Measurements from ENCODE around the gene ADAMTSL2.
"Not testable (repeated sequence)": the region's sequence is repeated elsewhere in the genome, so short reads cannot be mapped to it uniquely, and the experiment has no call there.

The ADAMTSL2 gene

GRCh38 chr9:133561976-133562554 is 27.6 kb downstream of the ADAMTSL2 start:
- FAIRE-seq, result no peak

GRCh38 chr9:133562611-133563290 is 28.2 kb downstream of the ADAMTSL2 start:
- no peak for FAIRE-seq

GRCh38 chr9:133563291-133563796 is 28.8 kb downstream of the ADAMTSL2 start:
- no peak for FAIRE-seq

GRCh38 chr9:133563814-133564213 is 29.3 kb downstream of the ADAMTSL2 start:
- not testable (repeated sequence) for FAIRE-seq

- no peak for FAIRE-seq
Observed at GRCh38 chr9:133564451-133565116, 30.1 kb downstream of the ADAMTSL2 start.

GRCh38 chr9:133566382-133566781 is 31.9 kb downstream of the ADAMTSL2 start:
- FAIRE-seq, result no peak

GRCh38 chr9:133566817-133567216 is 32.3 kb downstream of the ADAMTSL2 start:
- no peak for FAIRE-seq

GRCh38 chr9:133568186-133568585 is 33.7 kb downstream of the ADAMTSL2 start:
- no peak for FAIRE-seq

- FAIRE-seq, result no peak
Observed at GRCh38 chr9:133569121-133569785, 34.7 kb downstream of the ADAMTSL2 start.

- FAIRE-seq, result no peak
Observed at GRCh38 chr9:133569891-133570690, 35.6 kb downstream of the ADAMTSL2 start.

GRCh38 chr9:133570691-133571080 is 36.2 kb downstream of the ADAMTSL2 start:
- no peak for FAIRE-seq

- no peak for FAIRE-seq
Observed at GRCh38 chr9:133571391-133571890, 36.9 kb downstream of the ADAMTSL2 start.

GRCh38 chr9:133571896-133572595 is 37.5 kb downstream of the ADAMTSL2 start:
- no peak for FAIRE-seq

- no peak for FAIRE-seq
Observed at GRCh38 chr9:133572821-133573361, 38.4 kb downstream of the ADAMTSL2 start.

GRCh38 chr9:133573791-133574515 is 39.4 kb downstream of the ADAMTSL2 start:
- no peak for FAIRE-seq

GRCh38 chr9:133574771-133575170 is 40.3 kb downstream of the ADAMTSL2 start:
- FAIRE-seq, result no peak

GRCh38 chr9:133575186-133576030 is 40.9 kb downstream of the ADAMTSL2 start:
- no peak for FAIRE-seq

GRCh38 chr9:133576031-133576874 is 41.7 kb downstream of the ADAMTSL2 start:
- no peak for FAIRE-seq

Data from A204.1 (cell line).